Parathyroid adenoma (tissue), 2 donors: ENCODE results near the gene GATA6.

ENCODE experiments used
- H2AFZ ChIP-seq: fragments of 300-600 bp; sonication (generic); one replicate; pipeline ENCODE4 v1.7.0; 2017; ENCODE audit warnings: antibody characterized with exemption, mild to moderate bottlenecking
- H3K27ac ChIP-seq: fragments of 300-600 bp; sonication (generic); one replicate; pipeline ENCODE4 v1.7.0; 2017
- H3K27me3 ChIP-seq: fragments of 300-600 bp; sonication (generic); one replicate; pipeline ENCODE4 v1.7.0; 2017; ENCODE audit warnings: low read length; ENCODE audit not compliant: control insufficient read depth, insufficient read depth
- H3K36me3 ChIP-seq: fragments of 300-600 bp; sonication (generic); one replicate; pipeline ENCODE4 v1.7.0; 2017; ENCODE audit warnings: low read length; ENCODE audit not compliant: control insufficient read depth, insufficient read depth
- H3K4me1 ChIP-seq: fragments of 300-600 bp; sonication (generic); one replicate; pipeline ENCODE4 v1.7.0; 2017; ENCODE audit warnings: control low read depth
- H3K4me2 ChIP-seq: fragments of 300-600 bp; sonication (generic); one replicate; pipeline ENCODE4 v1.7.0; 2017; ENCODE audit warnings: low read length
- H3K4me3 ChIP-seq: fragments of 300-600 bp; sonication (generic); one replicate; pipeline ENCODE4 v1.7.0; 2017; ENCODE audit warnings: low read depth, low read length
- H3K79me2 ChIP-seq: fragments of 300-600 bp; sonication (generic); one replicate; pipeline ENCODE4 v1.7.0; 2017; ENCODE audit warnings: control low read depth
- H3K9ac ChIP-seq: fragments of 300-600 bp; sonication (generic); one replicate; pipeline ENCODE4 v1.7.0; 2017; ENCODE audit warnings: mild to moderate bottlenecking
- H3K9me3 ChIP-seq: fragments of 300-600 bp; sonication (generic); one replicate; pipeline ENCODE4 v1.7.0; 2017; ENCODE audit warnings: low read length; ENCODE audit not compliant: control insufficient read depth
- TF ChIP-seq, protein P1 (sequence below): fragments of 300-600 bp; sonication (generic); IDR thresholded peaks from one replicate; pipeline ENCODE4 v1.7.0; 2017; ENCODE audit warnings: antibody characterized with exemption, mild to moderate bottlenecking
- donor health status: primary hyperparathyroidism.

GATA6 gene

DNA sequence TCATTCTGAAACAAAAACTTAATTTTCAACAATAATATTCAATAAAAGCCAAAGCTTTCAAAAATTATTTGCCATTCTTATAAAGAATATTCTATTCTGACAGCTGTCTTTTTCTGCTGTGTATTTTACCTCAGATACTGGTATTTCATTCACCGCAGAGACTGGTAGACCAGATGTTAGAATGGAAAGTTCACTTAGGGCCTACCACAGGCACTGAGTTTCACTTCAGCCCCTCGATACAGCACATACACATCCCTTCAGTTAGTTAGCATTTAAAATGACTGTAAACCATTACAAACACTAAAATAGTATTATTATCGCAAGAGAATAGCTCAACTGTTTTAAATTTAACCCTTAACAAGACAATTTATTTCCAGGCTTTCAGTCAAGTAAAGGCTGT, 24.2 kb upstream of the GATA6 start:
- Histone ChIP-seq H3K27me3 (no peaks in the 10 kb centered on the region), H3K27ac (no peak overlapping the region), H3K4me1 (no peaks in the 10 kb centered on the region), H3K4me2 (no peak overlapping the region), H3K36me3 (no peaks in the 10 kb centered on the region), H2AFZ (no peak overlapping the region), H3K79me2 (no peaks in the 10 kb centered on the region), H3K4me3 (no peak overlapping the region), H3K9ac (no peak overlapping the region), H3K9me3 (no peaks in the 10 kb centered on the region)
- TF ChIP-seq, protein P1, sequence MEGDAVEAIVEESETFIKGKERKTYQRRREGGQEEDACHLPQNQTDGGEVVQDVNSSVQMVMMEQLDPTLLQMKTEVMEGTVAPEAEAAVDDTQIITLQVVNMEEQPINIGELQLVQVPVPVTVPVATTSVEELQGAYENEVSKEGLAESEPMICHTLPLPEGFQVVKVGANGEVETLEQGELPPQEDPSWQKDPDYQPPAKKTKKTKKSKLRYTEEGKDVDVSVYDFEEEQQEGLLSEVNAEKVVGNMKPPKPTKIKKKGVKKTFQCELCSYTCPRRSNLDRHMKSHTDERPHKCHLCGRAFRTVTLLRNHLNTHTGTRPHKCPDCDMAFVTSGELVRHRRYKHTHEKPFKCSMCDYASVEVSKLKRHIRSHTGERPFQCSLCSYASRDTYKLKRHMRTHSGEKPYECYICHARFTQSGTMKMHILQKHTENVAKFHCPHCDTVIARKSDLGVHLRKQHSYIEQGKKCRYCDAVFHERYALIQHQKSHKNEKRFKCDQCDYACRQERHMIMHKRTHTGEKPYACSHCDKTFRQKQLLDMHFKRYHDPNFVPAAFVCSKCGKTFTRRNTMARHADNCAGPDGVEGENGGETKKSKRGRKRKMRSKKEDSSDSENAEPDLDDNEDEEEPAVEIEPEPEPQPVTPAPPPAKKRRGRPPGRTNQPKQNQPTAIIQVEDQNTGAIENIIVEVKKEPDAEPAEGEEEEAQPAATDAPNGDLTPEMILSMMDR: no peak

DNA sequence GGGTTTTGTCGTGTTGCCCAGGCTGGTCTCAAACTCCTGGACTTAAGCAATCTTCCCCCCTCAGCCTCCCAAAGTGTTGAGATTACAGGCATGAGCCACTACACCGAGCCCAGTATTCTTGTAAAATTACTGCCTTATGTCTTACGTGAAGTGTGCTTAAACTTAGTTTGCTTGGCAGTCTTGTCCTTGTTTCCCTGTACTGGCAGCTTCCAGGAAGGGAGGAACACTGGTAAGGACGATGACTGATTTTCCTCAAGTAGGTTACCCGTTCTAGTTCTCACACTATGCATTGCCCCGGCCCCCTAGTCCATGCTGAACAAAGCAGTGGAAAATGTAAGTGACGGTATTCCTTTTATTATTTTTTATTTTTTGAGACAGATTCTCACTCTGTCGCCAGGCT, 19.7 kb upstream of the GATA6 start:
- no peaks in the 10 kb centered on the region for H3K36me3 ChIP-seq
- H3K4me3 ChIP-seq: no peak overlapping the region
- no peak overlapping the region for H2AFZ ChIP-seq
- no peaks in the 10 kb centered on the region for H3K4me1 ChIP-seq
- H3K9me3 ChIP-seq: no peaks in the 10 kb centered on the region
- no peaks in the 10 kb centered on the region for H3K27me3 ChIP-seq
- TF ChIP-seq, protein P1: no peak
- H3K9ac ChIP-seq: no peak overlapping the region
- no peaks in the 10 kb centered on the region for H3K79me2 ChIP-seq
- no peak overlapping the region for H3K4me2 ChIP-seq
- no peak overlapping the region for H3K27ac ChIP-seq

DNA sequence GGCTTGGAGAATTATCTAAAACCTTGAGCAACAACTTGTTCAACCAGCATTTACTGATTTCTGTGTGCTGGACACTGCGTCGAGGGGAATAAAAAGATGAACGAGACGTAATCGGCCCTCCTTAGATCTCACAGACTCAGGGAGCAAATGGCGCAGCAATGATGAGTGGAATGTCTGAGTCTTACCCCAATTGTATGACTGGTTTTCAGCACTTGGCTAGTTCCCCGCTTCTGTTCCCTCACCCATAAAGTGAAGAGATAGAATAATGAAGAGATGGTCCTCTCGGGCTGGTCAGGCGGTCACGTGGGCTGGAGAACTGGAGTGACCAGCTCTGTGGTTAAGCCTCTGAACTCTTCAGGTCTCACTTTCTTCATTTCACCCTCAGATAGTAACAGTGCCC, 17.3 kb upstream of the GATA6 start:
- Histone ChIP-seq H3K27me3 (no peaks in the 10 kb centered on the region), H3K36me3 (no peaks in the 10 kb centered on the region), H3K9me3 (no peaks in the 10 kb centered on the region), H3K4me3 (no peak overlapping the region), H3K4me1 (no peaks in the 10 kb centered on the region), H3K27ac (no peak overlapping the region), H2AFZ (no peak overlapping the region), H3K9ac (no peak overlapping the region), H3K4me2 (no peak overlapping the region), H3K79me2 (no peaks in the 10 kb centered on the region)
- TF ChIP-seq, protein P1: no peak

DNA sequence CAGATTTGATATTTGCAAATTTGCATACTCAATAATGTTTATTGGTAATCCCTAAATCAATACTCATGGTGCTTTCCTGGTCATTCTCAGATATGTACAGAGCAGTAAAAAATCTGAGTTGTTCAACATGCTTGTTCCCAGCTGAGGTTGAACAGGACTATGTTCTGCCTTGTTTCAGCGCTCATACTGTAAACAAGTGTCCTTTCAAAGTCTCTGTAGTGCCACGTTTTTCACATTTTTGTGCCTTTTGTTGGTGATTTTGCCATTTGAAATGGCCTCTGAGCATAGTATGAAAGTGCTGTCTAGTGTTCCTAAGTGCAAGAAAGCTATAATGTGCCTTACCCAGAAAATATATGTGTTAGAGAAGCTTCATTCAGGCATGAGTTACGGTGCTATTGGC, 16.0 kb upstream of the GATA6 start:
- Histone ChIP-seq H3K9ac (no peak overlapping the region), H3K4me3 (no peak overlapping the region), H3K4me1 (no peaks in the 10 kb centered on the region), H3K79me2 (no peaks in the 10 kb centered on the region), H3K9me3 (no peaks in the 10 kb centered on the region), H3K4me2 (no peak overlapping the region), H3K36me3 (no peaks in the 10 kb centered on the region), H3K27me3 (no peaks in the 10 kb centered on the region), H2AFZ (no peak overlapping the region), H3K27ac (no peak overlapping the region)
- TF ChIP-seq, protein P1: no peak

DNA sequence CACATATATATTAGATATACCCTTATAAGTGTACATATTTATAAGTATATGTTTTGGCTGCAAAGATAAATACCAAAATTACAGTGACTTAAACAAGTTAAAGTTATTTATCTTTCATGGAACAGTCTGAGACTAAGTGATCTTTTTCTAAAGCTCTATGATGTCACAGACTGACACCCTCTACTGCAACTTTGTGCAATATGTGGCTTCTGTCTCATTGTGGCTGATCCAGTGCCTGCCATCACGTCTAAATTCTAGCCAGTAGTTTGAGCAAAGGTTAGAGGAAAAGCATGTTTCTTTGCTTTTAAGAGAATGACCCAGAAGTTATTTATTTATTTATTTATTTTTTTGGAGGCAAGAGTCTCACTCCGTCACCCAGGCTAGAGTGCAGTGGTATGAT, 13.8 kb upstream of the GATA6 start:
- no peak overlapping the region for H3K4me3 ChIP-seq
- no peak overlapping the region for H3K4me2 ChIP-seq
- no peaks in the 10 kb centered on the region for H3K27me3 ChIP-seq
- TF ChIP-seq, protein P1: no peak
- no peaks in the 10 kb centered on the region for H3K9me3 ChIP-seq
- no peaks in the 10 kb centered on the region for H3K36me3 ChIP-seq
- no peak overlapping the region for H3K27ac ChIP-seq
- no peak overlapping the region for H3K9ac ChIP-seq
- H2AFZ ChIP-seq: no peak overlapping the region
- H3K79me2 ChIP-seq: no peaks in the 10 kb centered on the region
- H3K4me1 ChIP-seq: no peaks in the 10 kb centered on the region
